Loucy (cell line): ENCODE measurements around the gene OR10A6.

ENCODE experiments used
- CTCF ChIP-seq: fragments of 200-600 bp; sonication (generic); conservative IDR thresholded peaks from 2 replicates; pipeline ENCODE4 v1.5.1; 2014; ENCODE audit warnings: mild to moderate bottlenecking, antibody characterized with exemption, low read length
- EZH2phosphoT487 ChIP-seq: fragments of 200-600 bp; IDR thresholded peaks from 2 replicates; pipeline ENCODE4 v1.6.1; 2018; ENCODE audit warnings: antibody characterized with exemption, mild to moderate bottlenecking, moderate library complexity, borderline replicate concordance

- TF ChIP-seq CTCF: no peak
- no peak for TF ChIP-seq EZH2phosphoT487
These were observed 31.6 kb downstream of the OR10A6 start for GRCh38 chr11:7899418-7899817.
